GM04504 (cell line): ENCODE data around the gene ZNF490.
"Not testable (repeated sequence)": the region's sequence is repeated elsewhere in the genome, so short reads cannot be mapped to it uniquely, and the experiment has no call there.

Experiments used
- DNase-seq: peaks from one replicate; pipeline ENCODE4 v3.0.0-alpha.2; 2012; ENCODE audit warnings: low read depth

ZNF490 gene

GRCh38 chr19:12621253-12622024, 10.8 kb upstream of the ZNF490 start:
- DNase-seq, result not testable (repeated sequence)

DNA sequence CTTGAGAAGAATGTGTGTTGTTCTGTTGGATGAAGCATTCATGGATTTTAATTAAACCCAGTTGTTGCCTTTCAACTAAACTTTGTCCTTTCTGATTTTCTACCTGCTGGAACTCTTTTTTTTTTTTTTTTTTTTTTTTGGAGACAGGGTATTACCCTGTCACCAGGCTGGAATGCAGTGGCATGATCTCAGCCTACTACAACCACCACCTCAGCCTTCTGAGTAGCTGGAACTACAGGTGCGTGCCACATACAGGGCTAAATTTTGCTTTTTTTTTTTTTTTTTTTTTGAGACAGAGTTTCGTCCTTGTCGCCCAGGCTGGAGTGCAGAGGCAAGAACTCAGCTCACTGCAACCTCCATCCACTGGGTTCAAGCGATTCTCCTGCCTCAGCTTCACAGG, 7.0 kb upstream of the ZNF490 start:
- no peak for DNase-seq

- DNase-seq, result peak; percentile 60
These were observed 717 bp upstream of the ZNF490 start for GRCh38 chr19:12611361-12611699.

DNA sequence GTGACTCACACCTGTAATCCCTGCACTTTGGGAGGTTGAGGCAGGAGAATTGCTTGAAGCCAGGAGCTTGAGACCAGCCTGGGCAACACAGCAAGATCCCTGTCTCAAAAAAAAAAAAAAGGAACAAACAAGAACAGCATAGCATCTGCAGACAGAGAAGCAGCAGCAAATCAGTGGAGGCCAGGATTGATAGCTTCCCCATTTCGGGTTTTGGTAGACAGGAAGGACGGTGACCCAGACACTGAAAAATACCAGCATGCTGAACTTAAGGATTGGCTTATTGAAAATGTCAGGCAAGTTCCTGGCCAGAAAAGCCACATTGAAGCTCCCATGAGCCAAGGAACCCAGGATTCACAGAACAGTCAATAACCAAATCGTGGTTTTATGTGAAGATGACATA, 3.0 kb downstream of the ZNF490 start:
- DNase-seq, result no peak

DNA sequence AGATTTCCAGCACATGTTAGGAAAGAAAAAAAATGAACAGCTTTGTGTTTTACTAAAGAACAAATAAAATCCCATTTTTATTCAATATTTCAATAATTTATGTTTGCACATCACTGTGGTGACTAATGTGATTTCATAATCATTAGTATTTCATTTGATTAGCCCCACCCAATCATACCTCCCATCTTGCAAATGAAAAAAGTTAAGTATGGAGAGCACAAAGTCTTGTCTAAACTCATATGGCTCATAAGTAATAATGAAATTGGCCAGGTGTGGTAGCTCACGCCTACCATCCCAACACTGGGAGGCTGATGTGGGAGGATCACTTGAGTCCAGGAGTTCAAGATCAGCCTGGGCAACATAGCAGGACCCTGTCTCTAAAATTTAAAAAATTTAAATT, 3.8 kb downstream of the ZNF490 start:
- no peak for DNase-seq

GRCh38 chr19:12603714-12604113, 6.9 kb downstream of the ZNF490 start:
- DNase-seq, result no peak

GRCh38 chr19:12597594-12597993, 13.0 kb downstream of the ZNF490 start:
- no peak for DNase-seq

DNA sequence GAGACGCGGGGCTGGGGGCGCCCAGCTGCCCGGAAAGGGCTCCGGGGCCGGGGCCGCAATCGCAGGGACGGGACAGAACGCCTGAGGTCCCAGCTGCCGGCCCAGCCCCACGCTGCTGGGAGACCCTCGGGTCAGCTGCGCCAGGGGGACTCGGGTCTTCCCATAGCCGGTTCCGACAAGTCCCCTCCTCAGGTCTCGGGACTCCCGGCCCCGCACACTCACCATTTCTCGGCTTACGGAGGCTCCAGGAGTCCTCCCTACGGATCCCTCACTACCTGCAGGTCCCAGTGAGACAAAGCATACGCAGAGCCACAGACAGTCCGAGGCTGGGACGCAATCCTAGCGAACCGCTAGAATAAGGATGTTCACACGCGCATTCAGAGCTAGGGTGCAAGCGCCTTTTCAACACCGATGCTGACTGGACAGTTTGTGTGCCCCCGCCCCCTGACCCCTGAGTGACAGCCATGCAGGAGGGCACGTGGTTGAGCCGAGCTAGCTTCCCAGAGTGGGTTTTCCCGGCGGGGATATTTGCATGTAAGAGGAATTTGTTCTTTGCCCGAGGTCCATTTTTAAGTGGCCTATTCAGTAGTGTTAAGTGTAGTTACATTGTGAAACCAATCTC, 13.6 kb downstream of the ZNF490 start:
- DNase-seq, result no peak

- DNase-seq, result no peak
These were observed 14.1 kb downstream of the ZNF490 start for GRCh38 chr19:12596485-12596884.

GRCh38 chr19:12581100-12581499, 29.5 kb downstream of the ZNF490 start:
- no peak for DNase-seq

DNA sequence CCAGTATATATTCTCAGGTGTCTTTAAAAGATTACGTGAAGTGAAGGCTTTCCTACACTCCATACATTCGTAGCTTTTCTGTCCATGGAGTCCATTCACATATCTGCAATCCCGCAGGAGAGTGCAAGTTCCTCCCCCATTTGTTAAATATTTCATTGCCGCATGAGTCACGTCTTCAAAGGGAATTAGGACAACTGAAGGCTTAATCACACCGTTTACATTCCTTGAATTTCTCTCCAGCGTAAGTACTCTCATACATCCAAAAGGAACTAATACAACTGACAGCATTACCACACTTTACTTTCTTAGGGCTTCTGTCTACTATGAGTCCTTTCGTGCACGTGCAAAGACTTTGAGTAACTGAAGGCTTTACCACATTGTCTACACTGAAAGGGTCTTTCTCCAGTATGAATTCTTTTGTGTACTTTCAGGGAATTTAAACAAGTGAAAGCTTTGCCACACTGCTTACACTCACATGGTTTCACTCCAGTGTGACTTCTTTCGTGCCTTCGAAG, 30.4 kb downstream of the ZNF490 start:
- no peak for DNase-seq

GRCh38 chr19:12578641-12579040, 32.0 kb downstream of the ZNF490 start:
- no peak for DNase-seq

DNA sequence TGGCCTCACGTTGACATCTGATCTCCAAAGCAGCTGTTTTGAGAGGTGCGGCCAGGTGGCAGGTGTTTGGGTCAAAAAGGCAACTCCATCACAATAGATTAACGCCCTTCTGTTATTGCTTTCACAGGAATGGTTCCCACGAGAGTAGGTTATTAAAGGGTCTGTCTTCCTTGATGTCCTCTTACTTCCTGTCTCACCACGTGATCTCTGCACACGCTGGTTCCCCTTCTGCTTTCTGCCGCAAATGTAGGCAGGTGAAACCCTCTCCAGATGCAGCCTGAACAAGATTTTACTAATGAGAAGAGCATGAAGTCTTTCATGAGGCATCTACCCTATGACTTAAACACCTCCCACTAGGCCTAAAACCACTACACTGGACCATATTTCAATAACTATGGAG, 36.6 kb downstream of the ZNF490 start:
- DNase-seq, result no peak

GRCh38 chr19:12567951-12568350, 42.7 kb downstream of the ZNF490 start:
- no peak for DNase-seq

DNA sequence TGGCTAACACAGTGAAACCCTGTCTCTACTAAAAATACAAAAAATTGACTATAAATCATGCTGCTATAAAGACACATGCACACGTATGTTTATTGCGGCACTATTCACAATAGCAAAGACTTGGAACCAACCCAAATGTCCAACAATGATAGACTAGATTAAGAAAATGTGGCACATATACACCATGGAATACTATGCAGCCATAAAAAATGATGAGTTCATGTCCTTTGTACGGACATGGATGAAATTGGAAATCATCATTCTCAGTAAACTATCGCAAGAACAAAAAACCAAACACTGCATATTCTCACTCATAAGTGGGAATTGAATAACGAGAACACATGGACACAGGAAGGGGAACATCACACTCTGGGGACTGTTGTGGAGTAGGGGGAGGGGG, 44.2 kb downstream of the ZNF490 start:
- not testable (repeated sequence) for DNase-seq

GRCh38 chr19:12564016-12564664, 46.5 kb downstream of the ZNF490 start:
- peak; percentile 85 for DNase-seq

DNA sequence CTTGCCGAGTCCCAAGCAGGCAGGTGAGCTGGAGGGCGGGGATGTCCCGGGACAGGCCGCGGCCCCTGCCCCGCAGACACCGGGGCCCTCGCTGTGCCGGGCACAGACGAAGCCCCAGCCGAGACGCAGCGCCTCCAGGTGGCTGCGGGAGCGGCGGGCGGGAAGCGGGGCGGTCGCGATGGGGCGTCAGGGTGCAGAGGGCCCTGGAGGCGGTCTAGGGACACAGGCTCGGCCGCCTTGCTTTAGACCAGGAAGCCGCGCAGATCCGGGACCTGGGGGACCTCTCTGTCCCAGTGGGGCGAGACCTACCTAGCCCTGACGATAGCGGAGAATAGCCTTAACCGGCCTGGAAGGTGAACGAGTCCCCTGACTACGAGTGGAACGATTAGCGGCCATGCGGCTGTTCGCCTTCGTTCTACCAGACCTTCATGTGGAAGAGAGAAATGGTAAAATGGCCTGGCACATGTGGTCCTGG, 55.1 kb downstream of the ZNF490 start:
- no peak for DNase-seq

DNA sequence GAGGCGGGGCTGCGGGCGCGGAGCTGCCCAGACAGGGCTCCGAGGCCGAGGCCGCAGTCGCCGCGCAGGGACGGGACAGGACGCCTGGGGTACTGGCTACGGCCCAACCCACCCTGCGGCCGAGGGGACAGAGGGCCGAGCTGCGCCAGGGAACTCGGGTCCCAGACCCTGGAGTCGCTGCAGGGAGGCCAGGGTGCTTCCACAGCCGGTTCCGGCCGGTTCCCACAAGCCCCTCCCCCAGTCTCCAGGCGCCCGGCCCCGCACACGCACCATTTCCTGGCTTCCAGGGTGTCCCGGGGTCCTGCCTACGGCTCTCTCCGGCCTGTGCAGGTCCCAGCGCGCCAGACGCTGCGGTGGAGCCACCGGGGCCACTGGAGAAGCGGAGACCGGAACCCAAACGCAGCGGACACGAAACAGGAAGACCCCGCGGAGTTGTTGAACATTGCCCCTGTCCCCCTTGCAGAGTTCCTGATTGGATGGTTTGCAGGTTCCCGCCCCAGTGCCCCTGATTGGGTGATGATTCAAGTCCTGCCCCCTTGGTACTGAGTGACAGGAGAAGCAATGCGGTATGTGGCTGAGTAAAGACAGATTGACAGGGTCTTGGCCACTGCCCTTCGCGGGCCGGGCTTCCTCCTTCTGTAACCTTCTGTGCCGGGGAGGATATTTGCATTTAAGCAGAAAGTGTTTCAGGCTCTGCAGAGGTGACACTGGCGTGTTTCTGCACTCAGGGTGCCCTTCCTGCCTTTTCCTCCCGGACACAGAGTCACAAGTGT, 59.4 kb downstream of the ZNF490 start, which contains the start of gene ZNF564:
TSS of gene ZNF564 (minus strand) at position 423 of the 773 bp plus-strand sequence. CDS start at position 273, 150 bp downstream.
- DNase-seq, result peak; percentile 96

DNA sequence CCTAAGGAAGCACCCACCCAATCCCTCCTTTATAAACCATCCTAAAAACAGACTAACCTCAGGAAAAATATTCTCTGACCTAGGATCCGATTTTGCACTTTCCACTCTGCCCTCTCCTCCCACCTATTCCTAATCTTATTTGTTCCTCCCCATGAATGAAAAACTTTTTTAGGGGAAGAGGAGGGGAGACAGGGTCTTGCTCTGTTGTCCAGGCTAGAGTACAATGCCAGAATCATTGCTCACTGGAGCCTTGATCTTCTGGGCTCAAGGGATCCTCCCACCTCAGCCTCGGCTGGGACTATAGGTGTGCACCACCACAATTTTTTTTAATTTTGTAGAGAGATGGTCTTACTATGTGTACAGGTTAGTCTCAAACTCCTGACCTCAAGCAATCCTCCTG, 63.7 kb downstream of the ZNF490 start:
- DNase-seq, result no peak

GRCh38 chr19:12546068-12546467, 64.5 kb downstream of the ZNF490 start:
- DNase-seq, result no peak

- DNase-seq, result no peak
These were observed 65.3 kb downstream of the ZNF490 start for GRCh38 chr19:12545267-12545666.

- no peak for DNase-seq
These were observed 66.2 kb downstream of the ZNF490 start for GRCh38 chr19:12544401-12544876.
